Right renal pelvis (tissue), 4 donors: ENCODE data around the gene FXYD4. TPM values are rescaled to one million over a fixed set of nuclear protein-coding genes. Genes with fewer than 3 reads are reported as not detected.

Experiments used
- DNase-seq, 4 donors: peaks; one replicate each; pipeline ENCODE4 v3.0.0-alpha.2; 2013; ENCODE audit warnings: low read depth in 4 of 4, low spot score in 3 of 4, missing footprints in 1 of 4
- polyA plus RNA-seq, 4 donors: library from polyadenylated mRNA; unstranded; fragments of 120-200 nt; gene quantifications; one replicate each; pipeline ENCODE4 v1.2.1, GENCODE V29; 2013; ENCODE audit not compliant: insufficient read length in 4 of 4

The FXYD4 gene
- polyA plus RNA-seq, 4 donors = 2.2 TPM; not detected in 3

- no peak for DNase-seq
These were observed 22.3 kb downstream of the FXYD4 start for GRCh38 chr10:43393606-43394360.

- no peak for DNase-seq
These were observed 23.4 kb downstream of the FXYD4 start for GRCh38 chr10:43394868-43395267.

GRCh38 chr10:43395571-43396060, 24.2 kb downstream of the FXYD4 start:
- DNase-seq = no peak

GRCh38 chr10:43396061-43396927, 24.9 kb downstream of the FXYD4 start:
- DNase-seq = peak in 3 of 4 donors; percentile 60 to 66 (median 60)

GRCh38 chr10:43396928-43397624, 25.6 kb downstream of the FXYD4 start:
- peak in 3 of 4 donors; percentile 63 to 68 (median 66) for DNase-seq

- DNase-seq = no peak
These were observed 27.5 kb downstream of the FXYD4 start for GRCh38 chr10:43398939-43399319.

GRCh38 chr10:43399320-43400310, 28.2 kb downstream of the FXYD4 start:
- no peak for DNase-seq

GRCh38 chr10:43401627-43402026, 30.2 kb downstream of the FXYD4 start:
- DNase-seq = no peak

GRCh38 chr10:43402176-43402575, 30.7 kb downstream of the FXYD4 start:
- no peak for DNase-seq

- no peak for DNase-seq
These were observed 31.5 kb downstream of the FXYD4 start for GRCh38 chr10:43402880-43403452.

- DNase-seq = no peak
These were observed 32.7 kb downstream of the FXYD4 start for GRCh38 chr10:43403911-43404703.

- no peak for DNase-seq
These were observed 33.3 kb downstream of the FXYD4 start for GRCh38 chr10:43404704-43405084.

- DNase-seq = peak in 1 of 4 donors; percentile 42
These were observed 35.7 kb downstream of the FXYD4 start for GRCh38 chr10:43407148-43407575.

GRCh38 chr10:43407576-43408330, 36.3 kb downstream of the FXYD4 start:
- peak in 3 of 4 donors; percentile 75 to 85 (median 79) for DNase-seq

- DNase-seq = no peak
These were observed 36.9 kb downstream of the FXYD4 start for GRCh38 chr10:43408331-43408709.

GRCh38 chr10:43408710-43409384, 37.4 kb downstream of the FXYD4 start, which contains the start of gene HNRNPF:
Gene HNRNPF (minus strand): TSS chr10:43409186. CDS start chr10:43387884, 21,302 bp downstream.
- peak; percentile 90 to 93 (median 91) for DNase-seq
